Measurements from ENCODE around the gene RGMB.

Gene RGMB

GRCh38 chr5:98839469-98840383 lies 66.3 kb downstream of the RGMB start:
- DNase-seq, result no peak

GRCh38 chr5:98840946-98841345 lies 67.5 kb downstream of the RGMB start:
- DNase-seq, result no peak

- DNase-seq, result no peak
Observed at GRCh38 chr5:98843481-98843880, 70.0 kb downstream of the RGMB start.

GRCh38 chr5:98844865-98845264 lies 71.4 kb downstream of the RGMB start:
- no peak for DNase-seq

- no peak for DNase-seq
Observed at GRCh38 chr5:98845878-98846277, 72.4 kb downstream of the RGMB start.

Measured in stimulated activated CD4-positive, alpha-beta T cell treated with anti-CD3 and anti-CD28 coated beads, Interleukin-4, amount 100 ng/mL, for 1 hour (primary cell).